Epithelial cell of proximal tubule (primary cell): ENCODE measurements around the gene PHTF1. TPM values are rescaled to one million over a fixed set of nuclear protein-coding genes. Genes with fewer than 3 reads are reported as not detected.
"Not testable (repeated sequence)": the region's sequence is repeated elsewhere in the genome, so short reads cannot be mapped to it uniquely, and the experiment has no call there.

Experiments used
- DNase-seq: peaks from one replicate; pipeline ENCODE4 v3.0.0-alpha.2; 2011; ENCODE audit warnings: low read depth
- H3K4me3 ChIP-seq: 2 replicates; pipeline ENCODE4 v1.5.1; 2011; ENCODE audit warnings: low read depth, mild to moderate bottlenecking, low read length
- CTCF ChIP-seq: conservative IDR thresholded peaks from 2 replicates; pipeline ENCODE4 v1.5.1; 2012; ENCODE audit warnings: low read depth, mild to moderate bottlenecking, low read length
- total RNA-seq: library from RNA; depleted of rRNA; stranded (reverse); fragments of >200 nt; gene quantifications from 2 replicates; pipeline ENCODE4 v1.2.3, GENCODE V29; 2015

The PHTF1 gene
- total RNA-seq, 1 donor from 2014 or later = 18.9 TPM

DNA sequence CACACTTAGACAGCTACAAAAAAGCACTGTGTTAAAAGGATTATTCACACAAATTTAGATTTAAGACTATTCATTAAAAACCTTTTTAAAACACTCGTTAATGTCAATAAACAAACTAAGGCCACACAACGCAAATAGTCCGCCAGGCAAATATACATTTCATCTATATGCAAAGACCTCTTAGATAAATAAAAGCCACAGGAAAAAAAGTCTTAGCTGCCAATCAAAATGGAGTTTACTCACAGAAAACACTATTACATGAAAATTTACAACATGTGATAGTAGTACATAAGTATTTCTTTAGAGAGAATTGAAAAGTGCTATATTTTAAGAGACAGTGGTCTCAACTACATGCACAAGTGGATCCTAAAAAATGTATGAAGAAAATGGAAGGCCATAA is 2.7 kb upstream of the PHTF1 start:
- H3K4me3 ChIP-seq = no peak overlapping the region
- no peak for DNase-seq
- no peak for TF ChIP-seq CTCF

- no peak for DNase-seq
- peak overlapping the region; percentile 86 for H3K4me3 ChIP-seq
- TF ChIP-seq CTCF = no peak
Measured at GRCh38 chr1:113760102-113761080, 1.1 kb upstream of the PHTF1 start.

DNA sequence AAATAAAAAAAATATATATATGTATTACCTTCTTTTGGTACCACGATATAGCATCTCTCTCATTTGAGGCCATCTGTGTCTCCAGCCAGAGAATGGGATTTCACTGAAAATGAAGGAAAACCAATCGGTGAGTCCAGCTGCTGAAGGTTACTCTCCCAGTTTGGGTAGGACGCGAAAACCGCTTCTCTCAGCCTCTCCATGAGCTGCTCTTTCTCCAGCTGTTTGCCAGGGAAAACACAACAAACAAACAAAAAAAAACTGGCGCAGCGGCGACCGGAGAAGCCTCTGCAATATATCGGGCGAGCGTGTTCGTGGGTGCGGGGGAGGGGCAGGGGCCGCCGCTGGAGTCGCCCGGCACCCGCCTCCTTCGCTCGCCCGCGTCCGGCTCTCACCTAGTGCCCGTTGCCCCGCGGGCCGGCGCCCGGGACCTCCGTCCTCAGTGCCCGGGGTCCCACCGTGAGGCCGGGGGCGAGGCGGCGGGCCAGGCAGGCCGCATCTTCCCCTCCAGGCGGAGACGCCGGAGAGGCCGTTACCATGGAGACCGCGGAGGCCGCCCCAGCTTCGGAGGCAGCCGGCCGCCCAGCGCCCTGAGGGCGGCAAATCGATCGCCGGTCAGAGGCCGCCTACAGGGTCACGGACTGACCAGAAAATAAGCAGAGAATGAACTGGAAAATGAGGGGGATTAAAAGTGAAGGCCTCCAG is 504 bp downstream of the PHTF1 start:
- DNase-seq = no peak
- H3K4me3 ChIP-seq = peak overlapping the region; percentile 86
- no peak for TF ChIP-seq CTCF

- no peak for DNase-seq
- no peak for TF ChIP-seq CTCF
- H3K4me3 ChIP-seq = no peak overlapping the region
Measured at GRCh38 chr1:113756461-113756860, 2.8 kb downstream of the PHTF1 start.

GRCh38 chr1:113753333-113753732 is 6.0 kb downstream of the PHTF1 start:
- DNase-seq, H3K4me3 ChIP-seq: not testable (repeated sequence)

DNA sequence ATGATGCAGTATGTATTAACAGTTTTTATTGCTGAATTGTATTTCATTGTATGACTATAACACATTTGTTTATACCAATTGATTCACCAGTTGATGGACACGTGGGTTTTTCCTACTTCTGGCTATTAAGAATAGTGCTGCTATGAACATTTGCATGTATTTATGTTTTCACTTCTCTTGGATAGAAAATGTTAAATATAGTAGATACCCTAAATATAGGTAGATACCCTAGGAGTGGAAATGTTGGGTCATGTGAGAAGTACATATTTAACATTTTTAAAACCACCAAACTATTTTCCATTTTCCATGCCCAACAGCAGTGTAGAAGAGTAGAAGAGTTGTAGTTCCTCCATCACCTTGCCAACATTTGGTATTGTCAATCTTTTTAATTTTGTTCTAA is 7.8 kb downstream of the PHTF1 start:
- no peak overlapping the region for H3K4me3 ChIP-seq
- DNase-seq = no peak
- no peak for TF ChIP-seq CTCF

- DNase-seq = no peak
- H3K4me3 ChIP-seq = no peak overlapping the region
- no peak for TF ChIP-seq CTCF
Measured at GRCh38 chr1:113751114-113751513, 8.2 kb downstream of the PHTF1 start.
